Fibroblast of peridontal ligament (primary cell): ENCODE measurements around the gene MAG.
"Not testable (repeated sequence)": the region's sequence is repeated elsewhere in the genome, so short reads cannot be mapped to it uniquely, and the experiment has no call there.

Experiments
- DNase-seq: peaks from one replicate; pipeline ENCODE4 v3.0.0-alpha.2; 2010; ENCODE audit errors: extremely low read depth

MAG gene

DNA sequence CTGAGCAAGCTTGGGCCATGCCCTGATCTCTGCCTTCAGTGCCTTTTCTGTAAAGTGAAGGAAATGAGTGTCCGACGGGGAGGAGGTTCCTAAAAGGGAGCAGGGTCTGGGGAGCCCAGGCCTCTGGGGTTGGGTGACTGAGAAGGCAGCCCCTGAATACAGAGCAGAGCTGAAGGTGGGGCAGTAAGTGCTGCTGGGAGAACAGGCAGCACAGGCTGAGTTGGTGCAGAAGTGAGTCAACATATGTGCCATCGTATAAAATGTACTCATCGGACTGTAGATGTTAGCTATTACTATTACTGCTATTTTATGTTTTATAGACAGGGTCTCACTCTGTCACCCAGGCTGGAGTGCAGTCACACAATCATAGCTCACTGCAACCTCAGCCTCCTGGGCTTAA, 10.7 kb upstream of the MAG start:
- DNase-seq, result no peak

DNA sequence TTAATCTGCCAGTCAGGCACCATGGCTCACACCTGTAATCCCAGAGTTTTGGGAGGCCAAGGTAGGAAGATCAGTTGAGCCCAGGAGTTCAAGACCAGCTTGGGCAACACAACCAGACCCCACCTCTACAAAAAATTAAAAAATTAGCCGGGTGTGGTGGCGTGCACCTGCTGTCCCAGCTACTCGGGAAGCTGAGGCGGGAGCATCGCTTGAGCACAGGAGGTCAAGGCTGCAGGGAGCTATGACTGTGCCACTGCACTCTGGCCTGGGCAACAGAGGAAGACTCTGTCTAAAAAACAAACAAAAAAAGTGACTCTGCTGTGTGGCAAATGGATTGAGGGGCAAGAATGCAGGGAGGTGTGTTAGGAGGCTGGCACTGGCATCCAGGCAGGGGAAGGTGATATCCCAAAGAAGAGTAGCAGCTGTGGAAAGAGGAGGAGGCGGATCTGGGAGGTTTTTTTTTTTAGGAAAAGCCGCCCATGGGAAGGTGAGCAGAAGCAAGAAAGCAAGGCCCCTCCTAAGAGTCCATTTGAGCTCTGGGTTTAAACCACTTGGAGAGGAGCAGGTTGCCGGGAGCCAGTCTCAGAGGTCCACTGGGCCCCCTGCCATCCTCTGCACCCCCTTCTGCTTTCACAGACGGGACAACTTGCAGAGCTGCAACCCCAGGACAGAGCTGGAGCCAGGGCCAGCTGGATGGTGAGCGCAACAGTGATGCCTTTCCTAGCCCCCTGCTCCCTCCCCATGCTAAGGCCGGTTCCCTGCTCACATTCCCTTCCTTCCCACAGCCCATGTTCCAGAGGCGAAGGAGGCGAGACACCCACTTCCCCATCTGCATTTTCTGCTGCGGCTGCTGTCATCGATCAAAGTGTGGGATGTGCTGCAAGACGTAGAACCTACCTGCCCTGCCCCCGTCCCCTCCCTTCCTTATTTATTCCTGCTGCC, 7.5 kb upstream of the MAG start:
- DNase-seq, result no peak

DNA sequence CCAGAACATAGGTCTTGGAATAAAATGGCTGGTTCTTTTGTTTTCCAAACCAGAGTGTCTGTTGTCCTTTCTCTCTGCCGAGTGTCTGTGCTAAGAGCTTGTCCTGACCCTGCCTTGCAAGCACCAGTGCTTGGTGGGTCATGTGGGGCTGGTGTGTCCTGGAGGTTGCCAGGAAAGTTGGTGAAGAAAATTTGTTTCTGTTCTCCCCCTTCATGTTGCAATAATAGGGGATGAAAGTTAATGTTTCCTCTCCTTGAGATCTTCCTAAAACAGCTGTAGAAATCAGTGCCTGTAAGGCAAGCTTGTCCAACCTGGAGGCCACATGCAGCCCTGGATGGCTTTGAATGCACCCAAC, 6.9 kb upstream of the MAG start:
- no peak for DNase-seq

DNA sequence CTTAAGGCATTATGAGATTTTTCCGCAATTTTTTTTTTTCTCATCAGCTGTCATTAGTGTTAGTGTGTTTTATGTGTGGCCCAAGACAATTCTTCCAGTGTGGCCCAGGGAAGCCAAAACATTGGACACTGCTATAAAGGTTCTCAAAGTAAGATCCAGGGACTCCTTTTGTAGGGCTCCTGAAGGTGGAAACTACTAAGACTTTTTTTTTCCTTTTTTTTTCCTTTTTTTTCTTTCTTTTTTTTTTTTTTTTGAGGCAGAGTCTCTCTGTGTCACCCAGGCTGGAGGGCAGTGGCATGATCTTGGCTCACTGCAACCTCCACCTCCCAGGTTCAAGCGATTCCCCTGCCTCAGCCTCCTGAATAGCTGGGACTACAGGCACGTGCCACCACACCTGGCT, 6.5 kb upstream of the MAG start:
- DNase-seq, result not testable (repeated sequence)

DNA sequence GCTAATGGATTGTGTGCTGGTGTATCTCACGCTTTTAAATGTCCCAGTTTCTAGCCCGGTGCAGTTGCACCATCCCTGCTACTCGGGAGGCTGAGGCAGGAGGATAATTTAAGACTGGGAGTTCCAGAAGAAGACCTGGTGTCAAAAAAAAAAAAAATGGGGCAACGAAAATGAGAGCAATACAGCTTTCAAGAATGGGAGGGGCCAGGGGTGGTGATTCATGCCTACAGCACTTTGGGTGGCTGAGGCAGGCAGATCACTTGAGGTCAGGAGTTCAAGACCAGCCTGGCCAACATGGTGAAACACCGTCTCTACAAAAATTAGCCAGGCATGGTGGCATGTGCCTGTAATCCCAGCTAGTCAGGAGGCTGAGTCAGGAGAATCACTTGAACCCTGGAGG, 5.9 kb upstream of the MAG start:
- DNase-seq, result not testable (repeated sequence)

DNA sequence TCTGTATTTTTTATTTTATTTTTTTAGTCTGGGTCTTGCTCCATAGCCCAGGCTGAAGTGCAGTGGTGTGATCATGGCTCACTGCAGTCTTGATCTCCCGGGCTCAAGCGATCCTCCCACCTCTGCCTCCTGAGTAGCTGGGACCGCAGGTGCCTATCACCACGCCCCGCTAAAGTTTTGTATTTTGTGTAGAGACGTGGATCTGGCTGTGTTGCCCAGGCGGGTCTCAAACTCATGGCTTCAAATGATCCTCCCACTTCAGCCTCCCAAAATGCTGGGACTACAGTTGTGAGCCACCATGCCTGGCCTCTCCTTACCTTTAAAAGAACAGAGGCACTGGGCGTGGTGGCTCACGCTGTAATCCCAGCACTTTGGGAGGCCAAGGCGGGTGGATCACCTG, 4.2 kb upstream of the MAG start:
- DNase-seq, result no peak

DNA sequence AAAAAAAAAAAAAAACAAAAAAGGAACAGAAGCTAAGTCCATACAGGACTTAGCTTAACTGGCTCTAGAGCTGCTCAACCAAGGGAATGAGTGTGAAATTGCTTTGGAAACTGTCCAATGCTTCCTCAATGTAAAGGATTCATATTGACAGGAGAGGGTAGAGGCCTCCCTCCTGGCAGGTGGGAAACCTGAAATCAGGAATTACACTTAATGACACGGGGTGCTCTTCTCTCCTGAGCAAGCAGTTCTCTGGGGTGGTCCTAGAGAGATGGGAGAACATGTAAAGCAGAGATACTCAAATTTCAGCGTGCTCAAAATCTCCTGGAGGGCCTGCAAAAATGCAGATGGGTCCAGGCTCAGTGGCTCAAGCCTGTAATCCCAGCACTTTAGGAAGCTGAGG, 3.6 kb upstream of the MAG start:
- no peak for DNase-seq

DNA sequence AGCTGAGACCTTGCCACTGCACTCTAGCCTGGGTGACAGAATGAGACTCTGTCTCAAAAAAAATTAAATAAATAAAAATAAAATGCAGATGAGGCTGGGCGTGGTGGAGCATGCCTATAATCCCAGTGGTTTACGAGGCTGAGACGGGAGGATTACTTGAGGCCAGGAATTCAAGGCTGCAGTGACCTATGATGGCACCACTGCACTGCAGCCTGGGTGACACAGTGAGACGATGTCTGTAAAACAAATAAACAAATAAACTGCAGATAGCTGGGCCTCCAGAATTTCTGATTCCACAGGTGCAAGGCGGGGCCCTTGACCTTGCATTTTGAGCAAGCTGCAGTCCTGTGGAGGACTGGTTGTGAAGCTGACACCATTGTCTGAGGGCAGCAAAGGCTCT, 3.1 kb upstream of the MAG start:
- no peak for DNase-seq

DNA sequence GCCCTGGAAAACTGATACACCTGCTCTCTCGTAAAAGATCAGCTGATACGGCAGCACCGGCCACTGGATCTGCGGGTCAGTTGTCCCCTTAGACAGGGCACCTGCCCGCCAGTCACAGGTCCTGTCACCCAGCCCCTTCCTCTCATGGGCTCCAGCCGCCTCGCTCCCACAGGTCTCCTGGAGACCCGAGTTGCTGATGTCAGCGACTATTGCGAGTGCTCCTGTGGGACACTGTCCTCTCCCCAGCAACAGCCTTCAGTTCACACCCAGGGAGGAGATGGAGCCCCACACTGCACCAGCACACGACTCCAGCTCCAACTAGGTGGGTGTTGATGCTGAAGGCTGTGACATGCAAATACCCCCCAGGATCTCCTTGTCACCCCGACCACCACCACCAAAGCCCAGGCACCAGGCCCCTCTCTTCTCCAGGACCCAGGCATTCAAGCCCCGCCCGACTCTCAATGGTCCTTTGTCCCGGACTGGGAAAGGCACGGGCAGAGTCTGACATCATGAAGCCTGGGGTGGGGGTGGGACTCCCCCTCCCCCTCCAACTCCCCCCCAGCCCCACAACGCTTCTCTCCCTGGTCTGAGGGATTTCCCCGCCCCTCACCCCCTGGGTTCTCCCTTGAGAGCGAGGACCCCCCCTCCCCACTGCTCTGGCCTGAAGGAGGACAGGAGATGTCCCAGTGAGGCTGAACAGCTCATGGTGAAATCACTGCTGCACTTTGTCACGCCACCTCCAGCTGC, 1.4 kb upstream of the MAG start:
- no peak for DNase-seq

DNA sequence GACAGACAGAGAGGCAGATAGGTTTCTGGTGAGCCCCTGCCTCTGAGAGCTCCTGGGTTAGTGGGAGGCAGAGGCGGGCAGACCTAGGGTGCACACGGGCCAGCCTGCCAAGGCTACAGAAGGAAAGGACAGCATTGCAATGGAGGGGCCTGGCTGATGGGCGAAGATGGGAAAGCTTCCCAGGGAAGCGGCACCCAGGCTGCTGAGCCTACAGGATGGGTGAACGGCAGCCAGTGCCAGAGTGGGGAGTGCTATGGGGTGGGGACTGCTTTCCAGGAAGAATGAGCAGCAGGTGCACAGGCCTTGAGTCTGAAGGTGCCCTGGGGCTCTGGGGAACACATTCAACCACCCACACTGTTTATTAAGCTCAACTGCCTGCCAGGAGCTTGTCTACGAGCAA, 702 bp upstream of the MAG start:
- no peak for DNase-seq

DNA sequence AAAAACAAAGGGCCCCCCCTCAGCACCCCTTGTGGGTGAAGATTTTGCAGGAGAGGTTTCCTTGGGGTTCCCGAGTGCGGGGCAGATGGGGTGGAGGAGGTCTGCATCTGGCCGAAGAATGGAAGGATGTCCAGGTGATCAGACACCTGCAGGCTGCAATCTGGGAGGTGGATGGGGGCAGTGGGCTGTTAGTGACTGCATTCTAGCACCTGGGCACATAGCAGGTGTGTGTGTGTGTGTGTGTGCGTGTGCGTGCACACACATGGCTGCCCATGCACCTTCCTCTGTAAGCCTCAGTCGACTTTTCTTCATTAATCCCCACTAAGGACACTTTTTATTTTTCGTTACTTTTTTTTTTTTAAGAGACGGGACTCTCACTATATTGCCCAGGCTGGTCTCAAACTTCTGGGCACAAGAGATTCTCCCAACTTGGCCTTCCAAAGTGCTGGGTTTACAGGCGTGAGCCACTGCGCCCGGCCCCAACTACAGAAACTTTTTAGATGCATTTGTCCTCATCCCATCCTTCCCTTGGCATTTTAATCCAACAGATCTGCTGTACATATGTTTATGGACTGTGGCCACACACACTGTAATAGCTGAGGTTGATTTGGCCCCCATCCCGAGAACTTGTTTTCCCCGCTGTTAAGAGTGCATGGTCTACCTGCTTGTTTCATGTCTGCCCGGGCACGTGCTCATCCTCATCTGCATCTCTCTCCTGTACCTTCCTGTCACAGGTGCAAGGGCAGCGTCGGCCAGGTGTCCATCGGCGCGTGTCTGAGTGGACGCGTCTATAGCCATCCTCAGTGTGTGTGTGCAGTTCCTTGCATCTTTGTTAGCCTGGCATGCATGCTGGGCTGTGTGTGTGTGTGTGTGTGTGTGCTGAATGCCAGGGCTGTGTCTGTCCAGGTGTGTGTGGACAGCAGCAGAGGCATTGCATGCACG, 731 bp downstream of the MAG start:
- DNase-seq, result no peak

DNA sequence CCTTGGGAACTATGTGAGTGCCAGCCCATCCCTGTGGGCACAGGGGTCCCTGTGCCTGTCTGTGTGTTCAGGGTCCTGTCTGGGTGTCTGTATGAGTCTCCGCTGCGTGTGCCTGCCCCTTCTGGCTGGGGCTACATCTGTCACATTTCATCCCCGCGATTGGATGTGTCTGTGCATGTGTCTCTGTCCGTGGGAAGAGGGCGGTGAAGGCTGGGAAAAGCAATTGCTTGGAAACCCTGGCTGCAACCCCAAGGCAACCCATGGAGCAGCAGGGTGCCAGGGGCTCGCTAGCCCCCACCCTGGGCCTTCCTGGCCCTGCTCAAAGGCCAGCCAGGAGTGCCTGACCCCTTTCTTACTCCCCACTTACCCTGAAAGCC, 1.4 kb downstream of the MAG start:
- DNase-seq, result no peak

DNA sequence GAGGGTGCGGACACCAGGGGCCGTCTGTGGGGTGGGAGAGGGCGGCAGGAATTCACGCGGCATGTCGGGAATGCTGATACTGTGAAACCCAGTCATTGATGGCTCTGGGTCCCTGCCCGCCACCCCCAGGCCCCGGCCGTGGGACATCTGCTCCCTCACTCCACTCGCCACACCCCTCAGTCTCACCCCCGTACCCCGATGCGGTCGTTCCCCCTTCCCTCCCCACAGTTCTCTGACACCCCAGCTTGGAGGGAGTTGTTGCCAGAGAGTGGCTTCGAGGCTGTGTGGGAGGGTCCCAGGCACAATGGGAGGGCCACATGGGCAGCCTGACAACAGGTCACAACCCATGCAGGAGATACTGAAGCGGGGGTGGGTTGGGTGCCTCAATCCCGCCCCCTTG, 1.8 kb downstream of the MAG start:
- no peak for DNase-seq

DNA sequence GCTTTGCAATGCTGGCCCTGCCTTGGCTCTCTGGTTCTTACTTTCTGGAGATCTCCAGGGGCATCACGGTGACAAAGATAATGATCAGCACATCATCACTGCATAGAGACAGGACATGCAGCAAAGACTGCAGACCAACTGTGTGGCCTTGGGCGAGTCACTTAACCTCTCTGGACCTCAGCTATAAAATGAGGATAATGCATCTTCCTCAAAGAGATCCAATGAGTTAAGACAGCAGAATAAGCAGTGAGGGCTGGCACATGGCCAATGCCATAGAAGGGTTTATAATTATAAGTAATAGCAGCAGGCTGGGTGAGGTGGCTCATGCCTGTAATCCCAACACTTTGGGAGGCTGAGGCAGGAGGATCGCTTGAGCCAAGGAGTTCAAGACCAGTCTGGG, 2.4 kb downstream of the MAG start:
- no peak for DNase-seq

DNA sequence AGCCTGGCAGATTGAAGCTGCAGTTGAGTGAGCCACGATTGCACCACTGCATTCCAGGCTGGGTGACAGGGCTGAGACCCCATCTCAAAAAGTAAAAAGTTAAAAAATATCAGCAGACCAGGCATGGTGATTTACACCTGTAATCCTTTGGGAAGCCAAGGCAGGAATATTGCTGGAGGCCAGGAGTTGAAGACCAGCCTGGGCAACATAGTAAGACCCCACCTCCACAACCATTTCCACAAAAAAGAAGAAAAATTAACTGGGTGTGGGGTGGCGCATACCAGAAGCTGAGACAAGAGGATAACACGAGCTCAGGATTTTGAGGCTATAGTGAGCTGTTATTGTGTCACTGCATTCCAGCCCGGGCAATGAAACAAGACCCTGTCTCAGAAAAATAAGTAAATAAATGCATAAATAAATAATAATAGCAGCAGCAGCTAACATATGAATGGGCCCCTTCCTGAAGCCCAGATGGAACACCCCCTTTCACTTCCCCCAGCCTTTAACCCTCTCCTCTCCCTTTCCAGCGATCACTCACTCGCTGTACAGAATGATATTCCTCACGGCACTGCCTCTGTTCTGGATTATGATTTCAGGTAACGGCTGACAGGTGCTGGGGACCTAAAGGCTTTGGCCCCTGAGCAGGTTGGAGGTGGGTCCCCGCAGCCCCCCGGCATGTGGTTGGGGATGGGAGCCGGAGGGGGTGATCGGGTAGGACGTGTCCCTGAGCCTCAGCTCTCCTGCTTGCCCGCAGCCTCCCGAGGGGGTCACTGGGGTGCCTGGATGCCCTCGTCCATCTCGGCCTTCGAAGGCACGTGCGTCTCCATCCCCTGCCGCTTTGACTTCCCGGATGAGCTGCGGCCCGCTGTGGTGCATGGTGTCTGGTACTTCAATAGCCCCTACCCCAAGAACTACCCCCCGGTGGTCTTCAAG, 3.2 kb downstream of the MAG start:
- DNase-seq, result no peak

DNA sequence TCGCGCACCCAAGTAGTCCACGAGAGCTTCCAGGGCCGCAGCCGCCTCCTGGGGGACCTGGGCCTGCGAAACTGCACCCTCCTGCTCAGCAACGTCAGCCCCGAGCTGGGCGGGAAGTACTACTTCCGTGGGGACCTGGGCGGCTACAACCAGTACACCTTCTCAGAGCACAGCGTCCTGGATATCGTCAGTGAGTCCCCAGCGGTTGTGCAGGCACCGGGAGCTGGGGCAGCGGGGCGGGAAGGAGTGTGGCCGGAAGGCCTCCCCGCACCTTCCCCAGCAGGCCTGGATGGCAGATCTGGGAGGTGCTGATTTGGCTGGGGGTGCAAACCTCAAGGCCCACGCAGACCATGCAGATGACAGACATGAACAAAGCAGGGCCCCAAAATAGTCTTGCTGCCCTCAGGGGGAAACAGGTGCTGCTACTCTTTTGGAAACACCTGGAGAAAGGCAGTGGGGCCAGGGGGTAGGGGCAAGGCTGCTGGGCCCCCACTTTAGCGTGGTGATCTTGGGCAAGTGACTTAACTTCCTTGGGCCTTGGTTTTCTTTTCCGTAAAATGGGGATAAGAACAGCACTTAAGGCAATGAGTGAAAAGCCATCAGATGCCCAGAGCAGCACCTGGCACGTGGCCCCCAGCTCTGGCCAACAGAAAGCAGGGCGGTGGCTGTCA, 4.0 kb downstream of the MAG start:
- no peak for DNase-seq

DNA sequence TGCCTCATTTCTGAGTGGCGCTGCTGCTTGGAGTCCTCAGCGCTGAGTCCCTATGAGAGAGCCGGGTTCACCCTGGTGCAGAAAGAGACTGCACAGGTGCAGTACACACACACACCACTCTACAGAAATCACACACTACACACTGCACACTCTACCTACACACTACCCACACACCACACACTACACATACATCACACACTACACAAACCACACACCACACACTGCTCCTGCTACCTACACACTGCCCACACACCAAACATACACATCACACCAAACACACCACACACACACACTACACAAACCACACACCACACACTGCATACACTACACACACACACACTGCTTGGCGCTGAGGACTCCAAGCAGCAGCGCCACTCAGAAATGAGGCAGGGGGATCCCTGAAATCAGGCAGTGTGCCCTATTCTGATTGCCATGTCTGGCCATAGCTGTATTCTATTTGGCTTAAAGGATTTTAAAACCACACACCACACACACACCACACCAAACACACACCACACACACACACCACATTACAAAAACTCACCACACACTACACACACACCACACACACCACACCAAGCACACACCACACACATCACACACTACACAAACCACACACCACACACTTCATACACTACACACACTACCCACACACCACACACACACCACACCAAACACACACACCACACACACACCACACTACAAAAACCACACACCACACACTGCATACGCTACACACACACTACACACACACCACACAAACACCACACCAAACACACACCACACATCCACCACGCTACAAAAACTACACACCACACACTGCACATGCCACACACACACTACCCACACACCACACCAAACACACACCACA, 4.9 kb downstream of the MAG start:
- no peak for DNase-seq

DNA sequence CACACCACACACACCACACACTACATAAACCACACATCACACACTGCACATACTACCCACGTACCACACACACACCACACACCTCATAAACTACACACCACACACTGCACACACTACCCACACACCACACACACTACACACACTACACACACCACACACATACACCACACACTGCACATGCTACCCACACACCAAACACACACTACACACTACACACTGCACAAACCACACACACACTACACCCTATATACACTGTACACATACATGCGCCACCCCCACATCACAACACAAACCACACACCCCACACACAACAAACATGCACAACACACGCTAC, 5.5 kb downstream of the MAG start:
- DNase-seq, result no peak

DNA sequence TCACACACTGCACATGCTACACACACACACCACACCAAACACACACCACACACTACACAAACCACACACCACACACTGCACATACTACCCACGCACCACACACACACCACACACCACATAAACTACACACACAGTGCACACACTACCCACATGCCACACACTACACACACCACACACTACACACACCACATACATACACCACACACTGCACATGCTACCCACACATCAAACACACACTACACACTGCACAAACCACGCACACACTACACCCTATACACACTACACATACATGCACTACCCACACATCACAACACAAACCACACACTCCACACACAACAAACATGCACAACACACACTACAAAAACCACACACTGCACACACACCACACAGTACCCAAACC, 6.0 kb downstream of the MAG start:
- DNase-seq, result no peak

DNA sequence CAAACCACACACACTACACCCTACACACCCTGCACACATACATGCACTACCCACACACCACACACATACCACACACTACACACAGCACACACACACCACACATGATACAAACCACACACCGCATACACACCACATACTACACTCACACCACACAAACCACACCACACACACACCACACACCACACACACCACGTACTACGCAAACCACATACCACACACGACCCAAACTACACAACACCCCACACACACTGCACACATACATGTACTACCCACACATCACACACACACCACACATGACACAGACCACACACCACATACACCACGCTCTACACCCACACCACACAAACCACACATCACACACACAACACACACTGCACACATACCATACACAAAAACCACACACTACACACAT, 6.6 kb downstream of the MAG start:
- DNase-seq, result no peak
